ENCODE measurements around the gene MISP. TPM values are rescaled to one million over a fixed set of nuclear protein-coding genes. Genes with fewer than 3 reads are reported as not detected.

MISP gene
- total and polyA plus RNA-seq, 2 experiments from 2014 or later, result 43.7 to 50.9 TPM

DNA sequence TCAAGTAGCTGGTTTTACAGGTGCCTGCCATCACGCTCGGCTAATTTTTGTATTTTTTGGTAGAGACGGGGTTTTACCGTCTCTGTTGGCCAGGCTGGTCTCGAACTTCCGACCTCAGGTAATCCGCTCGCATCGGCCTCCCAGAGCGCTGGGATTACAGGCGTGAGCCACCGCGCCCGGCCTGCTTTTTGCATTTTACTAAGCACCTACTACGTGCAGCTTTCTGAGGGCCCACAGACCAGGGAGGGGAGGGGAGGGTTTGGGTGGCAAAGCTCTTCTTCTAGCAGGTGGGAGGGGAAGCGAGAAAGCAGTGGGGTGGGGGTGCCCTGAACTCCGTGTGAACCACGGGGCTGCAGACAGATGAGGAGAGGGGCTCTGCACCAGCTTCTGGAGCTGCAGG is 27.2 kb upstream of the MISP start:
- no peak for DNase-seq (ENCODE audit: low spot score)
- no peaks in the 10 kb centered on the region for H3K9me3 ChIP-seq (ENCODE audit: low read depth)
- WGBS (ENCODE audit: low lambda C conversion rate, missing lambda C conversion rate), result 93% methylated on average over 18 of the region's 18 CpGs
- no peak overlapping the region for H2AFZ ChIP-seq
- H3K4me1 ChIP-seq (ENCODE audit: insufficient read depth), result no peaks in the 10 kb centered on the region
- H3K27me3 ChIP-seq, result no peaks in the 10 kb centered on the region
- no peaks in the 10 kb centered on the region for H3K36me3 ChIP-seq (replicated peaks; ENCODE audit: insufficient read depth, low read depth)
- H3K4me2 ChIP-seq, result no peak overlapping the region
- no peaks in the 10 kb centered on the region for H4K20me1 ChIP-seq (ENCODE audit: insufficient read depth, poor library complexity, severe bottlenecking)
- H3K27ac ChIP-seq, result no peak overlapping the region
- TF ChIP-seq, protein P1, sequence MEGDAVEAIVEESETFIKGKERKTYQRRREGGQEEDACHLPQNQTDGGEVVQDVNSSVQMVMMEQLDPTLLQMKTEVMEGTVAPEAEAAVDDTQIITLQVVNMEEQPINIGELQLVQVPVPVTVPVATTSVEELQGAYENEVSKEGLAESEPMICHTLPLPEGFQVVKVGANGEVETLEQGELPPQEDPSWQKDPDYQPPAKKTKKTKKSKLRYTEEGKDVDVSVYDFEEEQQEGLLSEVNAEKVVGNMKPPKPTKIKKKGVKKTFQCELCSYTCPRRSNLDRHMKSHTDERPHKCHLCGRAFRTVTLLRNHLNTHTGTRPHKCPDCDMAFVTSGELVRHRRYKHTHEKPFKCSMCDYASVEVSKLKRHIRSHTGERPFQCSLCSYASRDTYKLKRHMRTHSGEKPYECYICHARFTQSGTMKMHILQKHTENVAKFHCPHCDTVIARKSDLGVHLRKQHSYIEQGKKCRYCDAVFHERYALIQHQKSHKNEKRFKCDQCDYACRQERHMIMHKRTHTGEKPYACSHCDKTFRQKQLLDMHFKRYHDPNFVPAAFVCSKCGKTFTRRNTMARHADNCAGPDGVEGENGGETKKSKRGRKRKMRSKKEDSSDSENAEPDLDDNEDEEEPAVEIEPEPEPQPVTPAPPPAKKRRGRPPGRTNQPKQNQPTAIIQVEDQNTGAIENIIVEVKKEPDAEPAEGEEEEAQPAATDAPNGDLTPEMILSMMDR (IDR thresholded peaks at IDR 0.05; ENCODE audit: poor library complexity), result no peak
- TF ChIP-seq EZH2phosphoT487 (IDR thresholded peaks at IDR 0.05; ENCODE audit: low read depth, severe bottlenecking, unreplicated experiment), result no peak
- TF ChIP-seq EZH2 (IDR thresholded peaks at IDR 0.05; ENCODE audit: borderline replicate concordance), result no peak
- H3K79me2 ChIP-seq, result peaks cover 27% of the 10 kb centered on the region
- H3K4me3 ChIP-seq, result no peak overlapping the region
- H3K9me2 ChIP-seq (replicated peaks; ENCODE audit: insufficient read depth), result no peaks in the 10 kb centered on the region

DNA sequence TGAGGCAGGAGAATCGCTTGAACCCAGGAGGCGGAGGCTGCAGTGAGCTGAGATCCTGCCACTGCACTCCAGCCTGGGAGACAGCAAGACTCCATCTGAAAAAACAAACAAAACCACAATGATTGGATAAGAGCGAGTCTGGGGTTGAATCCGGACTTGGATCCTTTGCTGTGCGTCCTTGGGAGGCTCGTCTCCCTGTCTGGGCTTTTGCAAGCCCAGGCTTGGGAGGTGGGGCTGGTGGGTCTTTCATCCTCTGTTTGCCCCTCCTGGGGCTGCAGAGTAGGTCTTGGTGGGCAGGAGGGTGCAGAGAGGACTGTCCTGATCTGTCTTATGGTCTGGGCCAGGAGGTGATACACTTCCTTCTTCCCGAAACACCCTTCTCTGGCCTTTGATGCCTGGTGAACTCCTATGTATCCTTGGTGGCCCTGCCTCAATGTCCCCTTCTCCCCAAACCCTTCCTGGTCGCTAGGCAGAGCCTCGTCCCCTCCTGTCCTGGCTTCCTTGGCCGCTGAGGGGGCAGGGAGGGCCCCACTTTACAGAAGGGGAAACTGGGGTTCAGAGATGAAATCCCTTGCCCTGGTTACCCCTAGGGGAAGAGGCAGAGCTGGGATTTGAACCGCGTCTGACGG is 25.3 kb upstream of the MISP start:
- Histone ChIP-seq H3K4me1 (ENCODE audit: insufficient read depth) (no peaks in the 10 kb centered on the region), H2AFZ (no peak overlapping the region), H3K4me3 (no peak overlapping the region), H3K9me2 (replicated peaks; ENCODE audit: insufficient read depth) (no peaks in the 10 kb centered on the region), H3K9me3 (ENCODE audit: low read depth) (no peaks in the 10 kb centered on the region), H3K79me2 (peaks cover 17% of the 10 kb centered on the region), H3K4me2 (no peak overlapping the region), H3K27me3 (no peaks in the 10 kb centered on the region), H3K27ac (no peak overlapping the region), H4K20me1 (ENCODE audit: insufficient read depth, poor library complexity, severe bottlenecking) (no peaks in the 10 kb centered on the region), H3K36me3 (replicated peaks; ENCODE audit: insufficient read depth, low read depth) (no peaks in the 10 kb centered on the region)
- 94% methylated on average over 13 of the region's 13 CpGs for WGBS (ENCODE audit: low lambda C conversion rate, missing lambda C conversion rate)
- TF ChIP-seq, protein P1 (IDR thresholded peaks at IDR 0.05; ENCODE audit: poor library complexity), result no peak
- no peak for TF ChIP-seq EZH2phosphoT487 (IDR thresholded peaks at IDR 0.05; ENCODE audit: low read depth, severe bottlenecking, unreplicated experiment)
- DNase-seq (ENCODE audit: low spot score), result no peak

GRCh38 chr19:726993-727956 is 23.6 kb upstream of the MISP start:
- H3K9me3 ChIP-seq (ENCODE audit: low read depth), result no peaks in the 10 kb centered on the region
- H4K20me1 ChIP-seq (ENCODE audit: insufficient read depth, poor library complexity, severe bottlenecking), result no peaks in the 10 kb centered on the region
- H3K27me3 ChIP-seq, result no peaks in the 10 kb centered on the region
- no peaks in the 10 kb centered on the region for H3K9me2 ChIP-seq (replicated peaks; ENCODE audit: insufficient read depth)
- TF ChIP-seq EZH2 (IDR thresholded peaks at IDR 0.05; ENCODE audit: borderline replicate concordance), result no peak
- TF ChIP-seq, protein P1 (IDR thresholded peaks at IDR 0.05; ENCODE audit: poor library complexity), result no peak
- no peak for DNase-seq (ENCODE audit: low spot score)
- H3K4me3 ChIP-seq, result no peak overlapping the region
- peaks cover 8% of the 10 kb centered on the region for H3K79me2 ChIP-seq
- H2AFZ ChIP-seq, result no peak overlapping the region
- WGBS (ENCODE audit: low lambda C conversion rate, missing lambda C conversion rate), result 93% methylated on average over 17 of the region's 43 CpGs
- no peaks in the 10 kb centered on the region for H3K36me3 ChIP-seq (replicated peaks; ENCODE audit: insufficient read depth, low read depth)
- H3K4me2 ChIP-seq, result no peak overlapping the region
- no peak overlapping the region for H3K27ac ChIP-seq
- no peaks in the 10 kb centered on the region for H3K4me1 ChIP-seq (ENCODE audit: insufficient read depth)

Measured in hepatocyte (in vitro differentiated cells).